Cardiac fibroblast (primary cell): ENCODE data around the gene ARHGAP26.

ENCODE experiments used
- DNase-seq, 2 donors: peaks; one replicate each; pipeline versions ENCODE4 v3.0.0 to v3.0.0-alpha.2; 2010; ENCODE audit warnings: low read depth in 2 of 2
- H3K4me3 ChIP-seq, 2 donors: replicated peaks in 1 of 2; 1 replicate in 1 of 2; 2 replicates in 1 of 2; pipeline ENCODE4 v1.5.1; 2011; ENCODE audit warnings: low read depth in 2 of 2, low read length in 2 of 2, mild to moderate bottlenecking in 2 of 2, moderate library complexity in 1 of 2
- TF ChIP-seq, protein P1 (sequence below): IDR thresholded peaks from one replicate; pipeline ENCODE4 v1.5.1; 2011; ENCODE audit warnings: low read depth, mild to moderate bottlenecking, low read length, inconsistent platforms

ARHGAP26 gene

DNA sequence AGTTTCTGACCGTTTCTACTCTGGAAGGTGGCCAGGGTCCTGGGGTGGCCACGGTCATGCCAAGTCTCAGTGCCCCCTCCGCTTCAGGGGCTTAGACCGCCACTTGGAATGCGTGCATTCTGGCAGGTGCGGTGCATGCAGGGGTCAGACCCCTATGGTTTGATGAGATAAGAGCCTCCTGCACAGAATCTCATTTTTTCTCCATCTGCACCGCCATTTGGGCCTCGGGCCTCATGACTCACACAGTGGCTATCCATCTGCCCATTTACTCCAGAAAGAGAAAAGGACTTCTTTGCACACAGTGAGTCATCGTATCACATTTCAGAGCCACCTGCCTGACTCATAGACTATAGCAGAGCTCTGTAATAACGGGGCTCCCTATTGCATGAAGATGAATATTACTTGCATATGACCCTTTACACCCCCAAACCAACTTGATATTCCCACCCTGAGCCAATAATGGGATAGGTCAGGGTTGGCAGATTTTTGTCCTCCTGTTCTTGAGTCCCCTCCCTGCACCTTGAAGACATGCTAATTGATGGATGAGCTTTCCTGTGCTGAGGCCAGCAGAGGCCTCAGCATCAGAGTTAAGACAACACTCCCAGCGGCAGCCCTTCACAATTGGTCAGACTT, 475.9 kb downstream of the ARHGAP26 start:
- DNase-seq, result peak; percentile 80 to 95
- TF ChIP-seq, protein P1, sequence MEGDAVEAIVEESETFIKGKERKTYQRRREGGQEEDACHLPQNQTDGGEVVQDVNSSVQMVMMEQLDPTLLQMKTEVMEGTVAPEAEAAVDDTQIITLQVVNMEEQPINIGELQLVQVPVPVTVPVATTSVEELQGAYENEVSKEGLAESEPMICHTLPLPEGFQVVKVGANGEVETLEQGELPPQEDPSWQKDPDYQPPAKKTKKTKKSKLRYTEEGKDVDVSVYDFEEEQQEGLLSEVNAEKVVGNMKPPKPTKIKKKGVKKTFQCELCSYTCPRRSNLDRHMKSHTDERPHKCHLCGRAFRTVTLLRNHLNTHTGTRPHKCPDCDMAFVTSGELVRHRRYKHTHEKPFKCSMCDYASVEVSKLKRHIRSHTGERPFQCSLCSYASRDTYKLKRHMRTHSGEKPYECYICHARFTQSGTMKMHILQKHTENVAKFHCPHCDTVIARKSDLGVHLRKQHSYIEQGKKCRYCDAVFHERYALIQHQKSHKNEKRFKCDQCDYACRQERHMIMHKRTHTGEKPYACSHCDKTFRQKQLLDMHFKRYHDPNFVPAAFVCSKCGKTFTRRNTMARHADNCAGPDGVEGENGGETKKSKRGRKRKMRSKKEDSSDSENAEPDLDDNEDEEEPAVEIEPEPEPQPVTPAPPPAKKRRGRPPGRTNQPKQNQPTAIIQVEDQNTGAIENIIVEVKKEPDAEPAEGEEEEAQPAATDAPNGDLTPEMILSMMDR, result no peak
- H3K4me3 ChIP-seq, result no peak overlapping the region

DNA sequence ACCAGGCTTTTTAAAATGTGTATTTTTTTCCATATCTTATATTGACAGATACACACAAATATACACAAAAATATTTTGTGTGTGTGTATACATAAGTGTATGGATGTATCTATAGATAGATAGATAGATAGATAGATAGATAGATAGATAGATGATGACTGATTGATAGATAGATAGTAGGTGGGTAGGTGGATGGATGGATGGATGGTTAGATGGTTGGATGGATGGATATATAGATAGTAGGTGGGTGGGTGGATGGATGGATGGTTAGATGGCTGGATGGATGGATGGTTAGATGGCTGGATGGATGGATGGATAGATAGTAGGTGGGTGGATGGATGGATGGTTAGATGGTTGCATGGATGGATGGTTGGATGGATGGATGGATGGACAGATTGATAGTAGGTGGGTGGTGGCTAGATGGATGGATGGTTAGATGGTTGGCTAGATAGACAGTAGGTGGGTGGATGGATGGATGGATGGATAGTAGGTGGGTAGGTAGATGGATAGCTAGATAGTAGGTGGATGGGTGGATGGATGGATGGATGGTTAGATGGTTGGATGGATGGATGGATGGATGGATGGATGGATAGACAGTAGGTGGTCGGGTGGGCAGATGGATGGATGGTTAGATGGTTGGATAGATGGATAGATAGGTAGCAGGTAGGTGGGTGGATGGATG, 477.1 kb downstream of the ARHGAP26 start:
- TF ChIP-seq, protein P1, result no peak
- no peak overlapping the region for H3K4me3 ChIP-seq
- no peak for DNase-seq

DNA sequence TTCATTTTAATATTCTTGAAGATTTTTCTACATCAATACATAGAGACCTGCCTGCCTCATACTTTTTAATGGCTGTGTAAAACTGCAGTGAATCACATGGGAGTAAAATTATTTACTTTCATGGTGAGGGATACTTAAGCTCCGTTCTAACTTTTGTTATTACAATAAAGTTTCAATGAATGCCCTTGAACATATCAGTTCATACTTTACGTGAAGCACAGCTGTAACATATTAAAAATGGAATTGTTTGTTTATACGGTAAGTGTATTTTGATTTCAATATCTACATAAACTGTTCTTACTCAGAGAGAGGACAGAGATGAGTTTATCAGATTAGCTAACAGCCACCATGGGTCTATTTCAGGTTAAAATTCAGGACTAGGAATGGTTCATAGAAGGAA, 478.2 kb downstream of the ARHGAP26 start:
- TF ChIP-seq, protein P1, result no peak
- no peak overlapping the region for H3K4me3 ChIP-seq
- DNase-seq, result no peak

DNA sequence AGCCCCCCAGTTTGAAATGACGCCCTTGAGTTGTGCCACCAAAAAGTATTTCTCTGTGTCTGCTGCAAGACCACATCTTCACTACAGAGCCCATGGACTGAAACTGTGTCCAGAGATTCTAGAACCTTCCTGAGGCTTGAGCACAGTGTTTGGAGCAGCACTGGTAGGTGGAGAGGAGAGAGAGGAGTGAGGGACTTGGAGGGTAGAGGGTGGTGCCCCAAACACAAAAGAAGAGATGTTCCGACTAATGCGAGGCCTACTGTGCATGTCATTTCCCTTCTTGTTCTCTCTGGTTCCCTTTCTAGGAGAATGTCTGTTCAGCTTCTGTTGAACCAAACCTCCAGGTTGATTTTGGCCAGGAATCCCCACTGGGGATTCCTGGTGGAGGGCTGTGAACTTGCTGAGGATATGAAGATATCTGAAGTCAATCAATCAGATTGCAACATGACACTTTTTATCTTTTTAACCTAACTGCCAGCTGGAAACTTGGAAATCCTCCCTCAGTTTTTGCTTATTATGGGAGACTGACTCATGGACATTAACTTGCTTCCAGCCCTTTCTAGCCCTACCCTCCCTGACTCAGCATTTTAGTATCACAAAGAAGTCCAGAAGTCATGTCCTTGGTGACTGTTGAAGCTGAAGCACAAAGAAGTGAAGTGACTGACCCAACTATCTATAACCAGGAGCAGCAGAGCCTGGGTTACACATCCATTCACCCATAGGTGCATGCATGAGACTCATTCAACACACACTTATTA, 478.8 kb downstream of the ARHGAP26 start:
- peak; percentile 63 to 77 for DNase-seq
- H3K4me3 ChIP-seq, result no peak overlapping the region
- TF ChIP-seq, protein P1, result no peak

DNA sequence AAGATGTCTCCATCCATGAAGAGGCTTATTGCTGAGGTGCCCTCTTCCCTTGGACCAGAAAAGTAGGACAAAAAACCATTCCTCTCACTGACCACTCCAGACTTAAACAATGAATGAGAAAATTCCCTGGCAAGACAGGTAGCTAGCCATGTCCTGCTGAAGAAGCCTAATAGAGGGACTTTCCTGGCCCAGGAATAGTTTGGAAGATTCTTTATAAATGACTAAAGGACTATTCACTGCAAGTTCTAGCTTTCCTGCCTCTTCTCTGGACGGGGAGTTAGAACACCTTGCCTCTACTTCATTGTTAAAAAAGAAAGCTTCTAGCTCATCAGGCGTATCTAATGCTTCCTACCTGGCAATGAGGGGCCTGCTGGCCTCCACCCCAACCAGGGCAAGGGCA, 479.7 kb downstream of the ARHGAP26 start:
- TF ChIP-seq, protein P1, result no peak
- no peak overlapping the region for H3K4me3 ChIP-seq

DNA sequence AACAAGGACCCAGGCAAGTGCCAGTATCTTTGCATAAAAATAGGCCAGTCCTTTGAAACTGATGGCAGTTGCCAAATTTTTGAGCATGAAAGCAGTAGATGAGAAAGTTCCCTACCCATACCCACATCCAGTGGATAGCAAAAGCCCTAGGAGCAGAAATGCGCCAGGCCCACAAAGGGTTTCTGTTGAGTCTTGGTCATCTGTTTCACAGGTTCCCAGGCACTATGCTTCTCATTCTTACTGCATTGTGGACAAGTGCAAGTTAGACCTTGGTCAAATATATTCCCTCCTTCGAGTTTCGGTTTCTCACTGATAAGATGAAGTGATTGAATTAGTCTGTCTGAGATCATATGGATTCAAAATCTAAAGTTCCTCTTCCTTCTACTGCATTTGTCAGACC, 481.0 kb downstream of the ARHGAP26 start:
- no peak overlapping the region for H3K4me3 ChIP-seq
- no peak for DNase-seq
- TF ChIP-seq, protein P1, result no peak

More for the DNA sequence above, 479.7 kb downstream of the ARHGAP26 start:
- DNase-seq, result no peak
